Testis (tissue), 3 donors: Measurements from ENCODE around the gene IKZF3. TPM values are rescaled to one million over a fixed set of nuclear protein-coding genes. Genes with fewer than 3 reads are reported as not detected.
"Not testable (repeated sequence)": the region's sequence is repeated elsewhere in the genome, so short reads cannot be mapped to it uniquely, and the experiment has no call there.

Source experiments
- DNase-seq: peaks from one replicate; pipeline ENCODE4 v3.0.0-alpha.2; 2019
- H3K27ac ChIP-seq, 2 donors: fragments of 200-600 bp; sonication (generic); one replicate each; pipeline ENCODE4 v1.5.1; 2019
- H3K27me3 ChIP-seq: fragments of 200-600 bp; sonication (generic); one replicate; pipeline ENCODE4 v1.5.1; 2019
- H3K36me3 ChIP-seq: fragments of 200-600 bp; sonication (generic); one replicate; pipeline ENCODE4 v1.5.1; 2017; ENCODE audit warnings: low read depth; ENCODE audit errors: missing control alignments
- H3K4me1 ChIP-seq: fragments of 200-600 bp; sonication (generic); one replicate; pipeline ENCODE4 v1.5.1; 2019
- H3K4me3 ChIP-seq, 2 donors: fragments of 200-600 bp; sonication (generic); one replicate each; pipeline ENCODE4 v1.5.1; 2017 to 2019
- H3K9me3 ChIP-seq: fragments of 200-600 bp; sonication (generic); one replicate; pipeline ENCODE4 v1.5.1; 2017
- CTCF ChIP-seq, 3 experiments: fragments of 450-650 bp in 2 of 3; fragments of 200-600 bp in 1 of 3; sonication (generic) in 1 of 3; IDR thresholded peaks; one replicate each; pipeline ENCODE4 v1.5.1; 2016 to 2019; ENCODE audit warnings: antibody characterized with exemption in 3 of 3, mild to moderate bottlenecking in 2 of 3, moderate library complexity in 1 of 3
- POLR2A ChIP-seq: fragments of 450-650 bp; IDR thresholded peaks from one replicate; pipeline ENCODE4 v1.6.1; 2017; ENCODE audit warnings: antibody characterized with exemption, mild to moderate bottlenecking, moderate library complexity
- WGBS, 2 donors: methylation state at CpG; one replicate each; pipeline ENCODE4 v1.1.5; 2018; 5-methylcytosine and 5-hydroxymethylcytosine counted together
- intact Hi-C: fragments of 100-400 bp; cut with DNase I; formaldehyde crosslinking; loops from one replicate; pipeline ENCODE4 v1.15.1; 2023; ENCODE audit warnings: low total_unique reads
- polyA plus RNA-seq: library from polyadenylated mRNA; stranded (reverse); fragments of 350-450 nt; fragmentation: Illumina TruSeq; extraction: RNeasy Lipid Tissue Mini Kit (QIAGEN cat#74804); gene quantifications from one replicate; pipeline ENCODE4 v1.2.3, GENCODE V29; 2014; ENCODE audit warnings: low read depth, low replicate concordance; ENCODE audit not compliant: insufficient read depth
- total RNA-seq, 2 donors: library from RNA; depleted of rRNA; stranded (reverse); fragments of >200 nt; gene quantifications; one replicate each; pipeline ENCODE4 v1.2.3, GENCODE V29; 2016

IKZF3 gene
- total and polyA plus RNA-seq, 3 donors from 2014 or later: 1.9 to 3.8 (median 3.4) TPM

GRCh38 chr17:39751016-39751543 is 113.0 kb downstream of the IKZF3 start:
- no peak overlapping the region for H3K27ac ChIP-seq
- H3K9me3 ChIP-seq: no peaks in the 10 kb centered on the region
- no peaks in the 10 kb centered on the region for H3K36me3 ChIP-seq
- intact Hi-C loops: no loop called here
- no peaks in the 10 kb centered on the region for H3K27me3 ChIP-seq
- WGBS, 2 donors: 46 to 87% methylated on average over 5 of the region's 5 CpGs
- DNase-seq: no peak
- H3K4me1 ChIP-seq: peaks cover 37% of the 10 kb centered on the region
- TF ChIP-seq POLR2A (no peak), CTCF (IDR thresholded peaks at IDR 0.05) (no peak)
- H3K4me3 ChIP-seq: no peak overlapping the region

GRCh38 chr17:39750131-39751015 is 113.7 kb downstream of the IKZF3 start:
- no peak overlapping the region for H3K27ac ChIP-seq
- 66 to 75% methylated on average over 5 to 9 of the region's 9 CpGs for WGBS, 2 donors
- DNase-seq: peak; percentile 42
- H3K9me3 ChIP-seq: no peaks in the 10 kb centered on the region
- no peak overlapping the region for H3K4me3 ChIP-seq
- H3K36me3 ChIP-seq: no peaks in the 10 kb centered on the region
- H3K4me1 ChIP-seq: peaks cover 35% of the 10 kb centered on the region
- TF ChIP-seq CTCF (IDR thresholded peaks at IDR 0.05): no peak
- no peak for TF ChIP-seq POLR2A
- no peaks in the 10 kb centered on the region for H3K27me3 ChIP-seq
- intact Hi-C loops: no loop called here

GRCh38 chr17:39748444-39749034 is 115.6 kb downstream of the IKZF3 start:
- not testable (repeated sequence) for H3K9me3 ChIP-seq, H3K36me3 ChIP-seq, H3K4me3 ChIP-seq, H3K27ac ChIP-seq, DNase-seq, H3K27me3 ChIP-seq
- intact Hi-C loops: loop anchor here (5.0 kb wide), 1 partner anchor 121 kb away; the partner anchor contains the start of gene PPP1R1B
- 86 to 90% methylated on average over 8 of the region's 8 CpGs for WGBS, 2 donors
- peaks cover 28% of the 10 kb centered on the region for H3K4me1 ChIP-seq

- no peak overlapping the region for H3K27ac ChIP-seq
- DNase-seq: no peak
- TF ChIP-seq CTCF (IDR thresholded peaks at IDR 0.05) (no peak), POLR2A (no peak)
- no peaks in the 10 kb centered on the region for H3K9me3 ChIP-seq
- no peaks in the 10 kb centered on the region for H3K27me3 ChIP-seq
- 96 to 100% methylated on average over 4 of the region's 4 CpGs for WGBS, 2 donors
- peaks cover 22% of the 10 kb centered on the region for H3K4me1 ChIP-seq
- intact Hi-C loops: loop anchor here (5.0 kb wide), 1 partner anchor 120 kb away; the partner anchor contains the start of gene PPP1R1B
- H3K4me3 ChIP-seq: no peak overlapping the region
- no peaks in the 10 kb centered on the region for H3K36me3 ChIP-seq
These were observed 116.4 kb downstream of the IKZF3 start for GRCh38 chr17:39747745-39748144.

- intact Hi-C loops: loop anchor here (5.0 kb wide), 1 partner anchor 119 kb away; the partner anchor contains the start of gene PPP1R1B
- Histone ChIP-seq H3K9me3 (no peaks in the 10 kb centered on the region), H3K27ac (no peak overlapping the region), H3K4me1 (peaks cover 11% of the 10 kb centered on the region), H3K27me3 (no peaks in the 10 kb centered on the region), H3K4me3 (no peak overlapping the region), H3K36me3 (no peaks in the 10 kb centered on the region)
- TF ChIP-seq CTCF (IDR thresholded peaks at IDR 0.05): no peak
- TF ChIP-seq POLR2A: no peak
- DNase-seq: no peak
- 93 to 98% methylated on average over 4 to 7 of the region's 7 CpGs for WGBS, 2 donors
These were observed 118.0 kb downstream of the IKZF3 start for GRCh38 chr17:39746145-39746461.
